GM18517 (cell line): ENCODE data around the gene PAK4.
"Not testable (repeated sequence)": the region's sequence is repeated elsewhere in the genome, so short reads cannot be mapped to it uniquely, and the experiment has no call there.

Source experiments
- ATAC-seq: cut with Tn5 transposase; IDR thresholded peaks from one replicate; pipeline ENCODE4 v1.9.1; 2021; ENCODE audit warnings: mild to moderate bottlenecking, moderate library complexity; ENCODE audit not compliant: unreplicated experiment

Gene PAK4

DNA sequence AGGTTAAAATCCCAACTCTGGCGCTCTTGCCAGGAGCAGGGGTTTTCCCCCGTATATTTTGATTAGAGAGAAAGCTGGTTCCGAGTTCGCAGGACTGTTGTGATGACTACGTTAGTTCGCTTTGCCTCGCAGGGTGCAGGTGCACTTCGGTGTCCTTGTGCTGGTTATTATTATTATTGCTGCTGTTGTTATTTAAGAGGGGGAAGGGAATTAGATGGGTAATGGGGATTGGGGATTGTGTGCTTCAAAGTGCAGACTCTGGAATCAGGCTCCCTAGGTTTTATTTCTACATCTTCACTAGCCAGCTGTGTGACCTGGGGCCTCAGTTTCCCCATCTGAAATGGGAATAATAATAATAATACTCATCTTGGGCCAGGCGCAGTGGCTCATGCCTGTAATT lies 26.2 kb upstream of the PAK4 start:
- ATAC-seq = no peak

DNA sequence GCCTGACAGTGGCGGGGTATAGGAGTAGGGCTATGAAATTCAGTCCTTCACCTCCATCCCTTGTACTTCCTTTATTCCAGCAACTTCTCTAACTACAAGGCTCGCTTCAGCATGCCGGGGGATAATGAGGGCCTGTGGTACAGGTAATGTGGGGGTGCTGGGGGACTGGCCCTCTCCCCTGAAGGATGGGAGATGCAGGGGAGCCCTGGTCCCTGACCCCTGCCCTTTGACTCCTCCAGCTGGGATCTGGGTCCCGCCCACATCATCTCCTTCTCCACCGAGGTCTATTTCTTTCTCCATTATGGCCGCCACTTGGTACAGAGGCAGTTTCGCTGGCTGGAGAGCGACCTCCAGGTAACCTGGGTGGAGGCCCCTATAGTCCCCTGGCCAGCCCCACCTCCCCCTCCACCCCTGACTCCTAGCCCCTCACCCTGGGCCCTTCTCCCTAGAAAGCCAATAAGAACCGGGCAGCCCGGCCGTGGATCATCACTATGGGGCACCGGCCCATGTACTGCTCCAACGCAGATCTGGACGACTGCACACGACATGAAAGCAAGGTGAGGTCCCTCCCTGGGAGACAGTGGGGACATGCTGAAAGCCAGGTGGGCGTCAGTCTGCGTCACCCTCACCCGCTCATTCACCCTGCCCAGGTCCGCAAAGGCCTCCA lies 25.0 kb upstream of the PAK4 start:
- no peak for ATAC-seq

DNA sequence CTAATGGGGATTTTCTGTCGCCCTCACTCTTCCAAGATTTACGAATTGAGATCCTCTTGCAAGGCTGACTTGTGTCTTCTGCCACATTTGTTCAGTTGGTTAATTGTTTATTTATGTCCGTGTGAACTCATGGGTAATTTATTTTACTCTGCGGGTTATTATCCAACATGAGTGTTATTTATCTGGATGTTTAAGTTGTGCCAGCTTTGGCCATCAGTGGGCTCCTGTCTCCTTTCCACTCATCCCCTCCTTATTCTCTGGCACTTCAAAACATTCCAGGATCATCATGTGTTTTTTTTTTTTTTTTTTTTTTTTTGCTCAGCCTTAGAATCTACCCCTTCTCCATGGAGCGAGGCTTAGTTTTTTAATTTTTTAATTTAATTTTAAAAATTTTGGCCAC lies 22.4 kb upstream of the PAK4 start:
- no peak for ATAC-seq

DNA sequence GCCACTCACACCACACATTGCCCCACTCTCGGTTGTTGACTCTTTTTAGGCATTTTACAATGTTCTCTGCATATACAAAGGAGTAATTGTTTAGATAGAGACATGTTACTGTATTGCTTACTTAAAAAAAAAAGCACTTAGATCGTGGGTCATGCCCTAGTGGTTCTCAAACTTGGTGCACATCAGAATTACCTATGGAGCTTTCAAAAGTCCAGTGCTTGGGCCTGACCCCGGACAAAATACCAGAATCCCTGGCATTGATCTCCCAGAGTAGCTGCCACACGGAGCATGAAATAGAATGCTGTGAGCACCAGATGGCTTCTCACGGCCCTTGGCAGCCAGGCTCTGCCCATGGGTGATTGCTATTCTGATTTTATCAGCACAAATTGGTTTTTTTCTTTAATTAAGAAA lies 21.4 kb upstream of the PAK4 start:
- no peak for ATAC-seq

DNA sequence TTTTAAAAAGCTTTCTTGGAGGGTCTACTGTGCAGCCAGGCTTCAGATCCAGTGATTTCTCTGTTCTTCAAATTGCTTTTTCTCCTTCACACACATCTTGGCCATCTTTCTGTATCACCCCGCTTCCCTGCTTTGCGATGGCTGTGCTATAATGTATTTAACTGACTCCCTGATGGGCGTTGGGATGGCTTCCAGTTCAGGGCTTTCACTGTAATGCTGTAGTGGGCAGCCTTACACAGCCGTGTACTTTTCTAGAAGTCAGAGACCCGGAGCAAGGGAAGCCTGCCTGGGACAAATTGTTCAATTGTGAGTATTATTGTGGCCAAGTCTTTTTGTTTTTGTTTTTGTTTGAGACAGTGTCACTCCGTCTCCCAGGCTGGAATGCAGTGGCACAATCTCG lies 19.4 kb upstream of the PAK4 start:
- no peak for ATAC-seq

DNA sequence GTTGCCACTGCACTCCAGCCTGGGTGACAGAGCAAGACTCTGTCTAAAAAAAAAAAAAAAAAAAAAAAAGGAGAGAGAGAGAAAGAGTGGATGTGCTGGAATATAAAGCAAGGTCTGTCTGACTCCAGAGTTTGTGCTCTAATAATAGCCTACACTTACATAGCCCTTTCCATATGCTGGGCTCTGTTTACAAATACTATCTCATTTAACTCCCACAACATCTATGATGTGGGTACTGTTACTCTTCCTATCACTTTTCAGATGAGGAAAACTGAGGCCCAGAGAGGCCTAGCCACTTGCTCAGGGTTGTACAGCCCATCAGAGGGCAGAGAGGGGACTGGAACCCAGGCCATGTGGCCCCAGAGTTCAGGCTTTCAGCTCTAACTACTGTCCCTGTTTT lies 15.9 kb upstream of the PAK4 start:
- no peak for ATAC-seq

DNA sequence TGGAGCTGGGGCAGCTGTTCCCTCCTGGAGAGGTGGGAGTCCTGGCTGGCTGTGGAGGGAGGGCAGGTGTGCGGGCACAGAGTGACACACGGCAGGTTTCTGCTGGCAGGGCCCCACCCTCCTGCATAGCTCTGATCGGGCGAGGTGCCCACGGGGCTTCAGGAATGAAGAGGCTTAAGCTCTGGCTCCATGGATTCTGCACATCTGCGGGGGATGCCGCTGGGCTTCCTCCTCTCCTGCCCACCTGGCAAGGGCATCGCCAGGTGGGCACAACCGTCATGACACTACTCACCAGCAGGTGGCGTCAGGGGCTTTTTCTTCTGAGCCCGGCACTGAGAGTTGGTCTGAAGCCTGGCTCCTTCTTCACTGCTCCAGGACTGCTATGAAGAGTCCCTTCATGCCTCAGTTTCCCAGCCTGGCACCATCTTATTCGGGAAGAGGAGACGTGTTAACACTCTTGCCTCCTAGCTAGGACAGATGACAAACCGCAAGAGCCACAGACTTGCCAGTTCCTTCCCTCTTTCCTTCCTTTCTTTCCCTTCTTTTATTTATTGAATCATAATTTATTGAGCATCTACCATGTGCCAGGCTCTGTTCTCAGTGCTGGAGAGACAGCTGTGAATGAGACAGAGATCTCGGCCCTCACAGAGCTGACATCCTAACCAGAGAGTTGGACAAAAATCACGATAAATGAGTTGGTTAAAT lies 15.2 kb upstream of the PAK4 start:
- ATAC-seq = no peak

DNA sequence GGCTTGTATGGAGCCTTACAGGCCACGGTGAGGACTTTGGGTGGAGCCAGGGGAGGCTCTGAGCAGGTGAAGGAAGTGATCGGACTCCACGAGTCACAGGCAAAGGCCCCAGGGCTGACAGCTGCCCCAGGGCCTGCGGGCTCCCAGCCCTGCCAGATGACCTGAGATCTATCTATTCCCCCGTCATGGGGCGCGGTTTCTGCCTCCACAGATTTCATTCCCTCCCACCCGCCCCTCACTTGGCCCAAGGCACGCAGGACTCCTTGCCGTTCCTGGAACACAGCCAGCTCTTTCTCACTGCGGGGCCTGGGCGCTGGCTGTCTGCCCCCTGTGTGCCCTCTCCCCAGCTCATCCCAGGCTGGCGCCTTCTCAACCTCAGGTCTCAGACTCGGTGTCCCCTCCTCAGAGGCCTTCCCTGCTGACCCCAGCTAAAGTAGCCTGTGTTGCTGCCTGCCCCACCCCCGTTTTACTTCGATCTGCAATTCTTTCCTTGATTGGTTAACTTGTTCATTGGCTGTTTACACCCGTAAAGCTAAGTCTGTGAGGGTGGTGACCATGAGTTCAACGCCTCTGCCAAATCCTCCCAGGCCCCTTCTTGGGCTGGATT lies 13.9 kb upstream of the PAK4 start:
- no peak for ATAC-seq

DNA sequence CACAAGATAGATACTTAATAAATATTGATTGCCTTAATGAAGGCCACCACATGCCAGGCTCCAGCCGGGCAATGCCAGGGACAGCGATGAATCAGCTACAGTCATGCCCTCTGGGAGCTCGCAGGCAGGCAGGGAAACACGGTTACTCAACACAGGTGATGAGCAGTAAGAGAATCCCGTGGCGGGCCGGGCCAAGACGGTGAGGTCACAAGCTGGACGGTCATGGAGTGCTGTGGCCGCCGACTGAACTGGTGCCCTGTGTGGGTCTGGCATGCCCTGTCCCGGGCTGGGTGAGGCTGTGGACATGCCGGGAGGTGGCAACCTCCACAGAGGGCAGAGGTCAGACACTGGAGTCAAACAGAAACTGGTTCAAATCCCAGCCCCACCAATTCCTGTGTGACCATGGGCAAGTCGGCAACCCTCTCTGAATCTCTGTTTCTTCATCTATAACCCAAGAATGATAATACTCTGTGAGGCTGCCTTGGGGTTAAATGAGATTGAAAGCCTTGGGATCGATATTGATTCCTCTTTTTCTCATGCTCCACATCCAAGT lies 13.2 kb upstream of the PAK4 start:
- ATAC-seq = no peak

DNA sequence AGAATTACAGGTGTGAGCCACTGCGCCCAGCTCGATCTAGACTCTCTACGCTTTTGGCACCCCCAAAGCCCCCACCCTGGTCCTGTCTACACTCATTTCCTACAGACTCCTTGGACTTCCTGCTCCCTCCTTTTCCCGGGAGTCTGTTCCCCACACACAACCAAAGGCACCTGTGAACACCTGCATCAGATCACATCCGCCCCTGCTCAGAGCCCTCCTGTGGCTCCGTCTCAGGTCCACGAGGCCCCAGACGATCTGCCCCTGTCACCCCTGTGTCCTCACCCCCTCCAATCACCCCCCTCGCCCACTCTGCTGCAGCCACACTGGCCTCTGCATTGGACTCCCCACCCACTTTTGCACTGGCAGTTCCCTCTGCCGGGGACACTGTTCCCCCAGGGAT lies 12.4 kb upstream of the PAK4 start:
- ATAC-seq = no peak

DNA sequence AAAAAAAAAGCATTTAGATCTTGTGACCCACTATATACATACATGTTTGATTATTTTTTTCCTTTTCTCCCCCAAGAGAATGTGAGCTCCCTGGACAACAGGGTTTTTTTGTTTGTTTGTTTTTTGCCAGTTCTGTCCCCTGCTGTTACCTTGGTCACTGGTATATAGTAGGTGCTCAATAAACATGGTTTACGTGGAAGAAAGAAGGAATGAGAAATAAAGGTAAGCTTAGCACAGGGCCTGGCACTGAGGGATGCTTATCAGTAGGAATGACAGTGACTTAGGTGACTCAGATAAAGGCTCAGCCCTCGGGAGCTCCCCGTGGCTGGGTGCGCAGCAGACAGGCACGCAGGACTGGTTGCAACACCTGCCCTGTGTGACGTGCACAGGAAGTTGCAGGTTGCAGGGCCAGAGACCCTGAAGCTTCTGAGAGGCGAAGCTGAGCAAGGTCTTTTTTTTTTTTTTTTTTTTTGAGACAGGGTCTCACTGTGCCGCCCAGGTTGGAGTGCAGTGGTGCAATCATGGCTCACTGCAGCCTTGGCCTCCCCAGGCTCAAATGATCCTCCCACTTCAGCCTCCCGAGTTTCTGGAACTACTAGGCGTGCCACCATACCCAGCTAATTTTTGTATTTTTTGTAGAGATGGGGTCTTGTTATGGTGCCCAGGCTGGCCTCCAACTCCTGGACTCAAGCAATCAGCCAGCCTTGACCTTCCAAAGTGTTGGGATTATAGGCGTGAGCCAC lies 10.3 kb upstream of the PAK4 start:
- no peak for ATAC-seq

DNA sequence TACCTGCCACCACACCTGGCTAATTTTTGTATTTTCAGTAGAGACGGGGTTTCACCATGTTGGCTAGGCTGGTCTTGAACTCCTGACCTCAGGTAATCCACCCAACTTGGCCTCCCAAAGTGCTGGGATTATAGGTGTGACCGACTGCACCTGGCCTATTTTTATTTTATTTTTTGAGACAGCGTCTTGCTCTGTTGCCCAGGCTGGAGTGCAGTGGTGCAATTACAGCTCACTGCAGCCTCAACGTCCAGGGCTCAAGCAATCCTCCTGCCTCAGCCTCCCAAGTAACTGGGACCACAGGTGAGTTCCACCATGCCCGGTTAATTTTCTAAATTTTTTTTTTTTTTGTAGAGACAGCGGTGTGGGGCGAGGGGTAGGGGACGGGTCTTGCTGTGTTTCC lies 8.6 kb upstream of the PAK4 start:
- ATAC-seq = not testable (repeated sequence)

DNA sequence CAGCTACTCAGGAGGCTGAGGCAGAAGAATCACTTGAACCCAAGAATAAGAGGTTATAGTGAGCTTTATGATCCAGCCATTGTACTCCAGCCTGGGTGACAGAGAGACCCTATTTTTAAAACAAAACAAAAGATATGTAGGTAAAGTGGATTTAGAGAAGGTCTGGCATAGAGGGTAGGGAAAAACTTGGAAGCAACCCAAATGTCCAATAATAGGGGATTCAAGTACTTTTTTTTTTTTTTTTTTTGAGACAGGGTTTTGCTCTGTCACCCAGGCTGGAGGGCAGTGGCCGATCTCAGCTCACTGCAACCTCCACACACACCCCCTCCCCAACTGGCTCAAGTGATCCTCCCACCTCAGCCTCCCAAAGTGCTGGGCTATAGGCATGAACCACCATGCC lies 5.8 kb upstream of the PAK4 start:
- ATAC-seq = no peak

DNA sequence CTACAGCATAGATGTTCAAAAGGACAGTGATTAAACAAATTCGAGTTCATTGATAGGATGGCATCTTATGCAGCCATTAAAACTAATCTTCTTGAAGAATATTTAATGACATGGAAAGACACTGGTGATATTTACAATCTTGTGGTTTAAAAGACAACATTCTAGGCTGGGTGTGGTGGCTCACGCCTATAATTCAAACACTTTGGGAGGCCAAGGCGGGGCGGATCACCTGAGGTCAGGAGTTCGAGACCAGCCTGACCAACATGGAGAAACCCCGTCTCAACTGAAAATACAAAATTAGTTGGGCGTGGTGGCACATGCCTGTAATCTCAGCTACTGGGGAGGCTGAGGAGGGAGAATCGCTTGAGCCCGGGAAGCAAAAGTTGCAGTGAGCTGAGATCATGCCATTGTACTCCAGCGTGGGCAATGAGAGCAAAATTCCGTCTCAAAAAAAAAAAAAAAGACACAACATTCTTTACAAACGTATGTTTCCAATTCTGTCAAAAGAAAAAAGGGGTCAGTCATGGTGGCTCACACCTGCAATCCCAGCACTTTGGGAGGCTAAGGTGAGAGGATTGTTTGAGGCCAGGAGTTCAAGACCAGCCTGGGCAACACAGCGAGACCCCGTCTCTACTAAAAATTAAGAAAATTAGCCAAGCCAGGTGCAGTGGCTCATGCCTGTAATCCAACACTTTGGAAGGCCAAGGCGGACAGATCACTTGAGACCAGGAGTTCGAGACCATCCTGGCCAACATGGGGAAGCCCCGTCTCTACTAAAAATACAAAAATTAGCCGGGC lies 2.5 kb upstream of the PAK4 start:
- ATAC-seq = no peak

DNA sequence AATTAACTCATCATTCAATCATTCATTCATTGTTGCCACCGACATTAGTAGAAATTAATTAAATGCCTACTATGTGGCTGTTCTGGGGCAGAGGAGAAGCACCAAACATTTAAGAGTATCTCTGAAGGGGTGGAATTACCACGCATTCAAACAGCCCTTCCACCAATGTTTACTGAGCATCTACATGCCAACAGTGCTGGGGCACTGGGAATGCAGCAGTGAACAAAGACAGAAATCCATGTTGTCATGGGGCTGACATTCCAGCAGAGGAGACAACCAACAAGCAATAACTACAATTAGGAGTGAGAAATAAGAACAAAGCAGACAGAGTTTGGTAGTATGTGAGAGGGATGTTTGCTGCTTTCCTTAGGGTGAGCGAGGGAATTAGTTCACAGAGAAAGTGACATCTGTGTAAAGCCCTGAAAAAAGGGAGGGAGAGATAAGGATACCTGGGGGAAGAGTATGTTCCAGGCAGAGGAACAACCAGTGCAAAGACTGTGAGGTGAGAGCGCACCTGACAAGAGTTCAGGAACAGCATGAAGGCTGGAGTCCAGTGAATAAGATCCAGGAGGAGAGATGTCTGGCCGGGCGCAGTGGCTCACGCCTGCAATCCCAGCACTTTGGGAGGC lies 1.3 kb upstream of the PAK4 start:
- ATAC-seq = no peak

DNA sequence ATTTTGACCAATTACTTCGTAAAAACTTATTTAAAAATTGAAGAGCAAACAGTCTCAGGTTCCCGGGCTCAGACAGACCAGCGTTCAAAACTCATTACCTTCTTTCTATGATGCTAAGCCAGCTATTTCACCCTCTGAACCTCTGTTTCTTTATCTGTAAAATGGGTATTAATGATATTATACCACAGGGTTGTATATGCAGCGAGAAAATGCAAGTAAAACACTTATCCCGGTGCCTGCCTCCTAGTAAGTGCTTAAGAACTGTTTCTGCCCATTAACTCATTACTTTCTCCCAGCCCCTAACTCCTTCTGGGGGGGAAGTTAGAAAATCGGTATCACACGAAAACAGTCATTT lies 410 bp upstream of the PAK4 start:
- ATAC-seq = no peak

DNA sequence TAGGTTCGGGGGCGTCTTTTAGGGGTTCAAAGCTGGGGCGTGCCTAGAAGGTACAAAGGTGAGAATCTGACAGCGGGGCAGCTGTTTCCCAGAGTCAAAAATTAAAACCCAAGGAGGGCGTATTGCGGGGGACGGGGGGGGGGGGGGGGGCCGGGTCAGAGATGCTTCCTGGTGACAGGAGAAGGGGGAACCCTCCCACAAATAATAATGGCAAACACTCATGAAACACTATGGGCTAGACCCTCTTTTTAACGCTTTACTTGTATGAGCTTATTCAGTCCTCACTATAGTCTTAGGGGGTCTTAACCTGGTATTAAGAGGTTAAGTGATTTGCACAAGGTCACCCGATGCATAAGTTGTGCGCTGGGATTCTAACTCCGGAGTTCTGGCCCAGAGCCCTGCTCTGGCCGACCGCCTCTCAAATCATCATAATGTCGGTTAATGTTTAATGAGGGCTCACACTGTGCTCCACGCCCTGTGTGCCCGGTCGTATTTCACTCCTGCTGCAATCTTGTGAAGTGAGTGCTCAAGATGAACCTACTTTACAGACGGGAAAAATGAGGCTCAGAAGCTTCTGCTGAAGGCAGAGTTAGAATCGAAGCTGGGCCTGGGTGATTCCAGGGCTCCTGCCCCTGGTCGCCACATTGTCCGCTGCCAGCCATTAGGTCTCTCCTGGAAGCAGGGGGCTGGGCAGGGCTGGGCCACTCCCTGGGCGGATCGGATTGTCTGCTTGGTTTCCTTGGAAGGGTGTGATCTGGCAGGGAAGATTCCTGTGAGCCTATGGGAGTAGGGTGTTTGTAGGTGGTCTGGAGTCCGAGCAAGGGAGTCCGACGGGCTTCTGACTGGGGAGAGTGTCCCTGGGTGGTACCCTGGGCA lies 964 bp downstream of the PAK4 start:
- ATAC-seq = no peak

DNA sequence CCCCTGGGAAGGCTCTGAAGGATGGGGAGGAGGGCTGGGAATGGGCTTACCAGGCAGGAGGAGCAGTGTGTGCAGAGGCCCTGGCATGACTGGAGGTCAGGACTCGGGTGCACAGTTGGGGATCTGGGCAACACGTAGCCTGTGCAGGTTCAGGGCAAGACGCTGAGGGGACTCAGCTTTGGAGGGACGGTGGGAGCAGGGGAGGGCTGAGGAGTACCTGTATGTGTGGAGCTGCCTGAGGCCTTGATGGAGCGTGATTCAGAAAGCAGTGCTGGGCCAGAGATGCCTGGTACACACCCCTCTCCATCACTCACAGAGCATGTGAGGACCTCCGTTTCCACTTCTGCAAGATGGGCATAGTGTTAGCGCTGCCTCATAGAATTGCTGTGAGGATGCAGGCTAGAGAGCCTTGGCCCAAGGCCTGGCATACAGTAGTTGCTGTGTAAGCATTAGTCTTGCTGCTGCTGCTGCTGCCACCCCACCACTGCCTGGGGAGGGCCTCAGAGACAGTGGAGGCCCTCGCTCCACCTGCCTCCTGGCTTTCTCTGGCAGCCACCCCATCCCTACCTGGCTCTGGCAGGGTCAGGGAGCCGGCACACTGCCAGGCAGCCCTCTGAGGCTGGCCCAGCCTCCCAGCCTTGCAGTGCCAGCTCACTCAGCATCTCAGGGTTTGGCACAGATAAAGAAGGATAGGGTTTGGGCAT lies 2.4 kb downstream of the PAK4 start:
- no peak for ATAC-seq
